Lower lobe of right lung (tissue), 2 donors: ENCODE data around the gene TUNAR. TPM values are rescaled to one million over a fixed set of nuclear protein-coding genes. Genes with fewer than 3 reads are reported as not detected.

Experiments
- ATAC-seq, 2 donors: fragments of 200-7000 bp; cut with Tn5 transposase; one replicate each; pipeline ENCODE4 v1.9.1; 2020 to 2022; ENCODE audit warnings: mild to moderate bottlenecking in 2 of 2, moderate library complexity in 2 of 2
- DNase-seq: peaks from one replicate; pipeline ENCODE4 v3.0.0-alpha.2; 2020
- H3K27ac ChIP-seq: fragments of 200-600 bp; one replicate; pipeline ENCODE4 v1.8.0; 2022
- H3K27me3 ChIP-seq: fragments of 200-600 bp; one replicate; pipeline ENCODE4 v1.8.0; 2022; ENCODE audit warnings: low read depth
- H3K36me3 ChIP-seq: fragments of 200-600 bp; one replicate; pipeline ENCODE4 v1.8.0; 2022; ENCODE audit warnings: mild to moderate bottlenecking
- H3K4me1 ChIP-seq: fragments of 200-600 bp; one replicate; pipeline ENCODE4 v1.8.0; 2022
- H3K4me3 ChIP-seq: fragments of 200-600 bp; one replicate; pipeline ENCODE4 v1.8.0; 2022; ENCODE audit warnings: mild to moderate bottlenecking
- H3K9me3 ChIP-seq: fragments of 200-600 bp; one replicate; pipeline ENCODE4 v1.8.0; 2022
- intact Hi-C: fragments of 100-400 bp; cut with DNase I; formaldehyde crosslinking; loops from one replicate; pipeline ENCODE4 v1.11.0; 2022
- total RNA-seq: library from RNA; stranded (reverse); fragmentation: NEBNext Ultra II Directional; extraction: Animal tissue kit (Norgen Biotek cat#: 25700); gene quantifications from one replicate; pipeline ENCODE4 v1.2.1, GENCODE V29; 2021
- TF ChIP-seq, protein P1 (sequence below): fragments of 200-600 bp; IDR thresholded peaks from one replicate; pipeline ENCODE4 v1.8.0; 2022; ENCODE audit warnings: antibody characterized with exemption, mild to moderate bottlenecking
- donor health status: DM: no; HTN: yes; CAD: no; lungs with severe emphysema.

Gene TUNAR
- total RNA-seq, 1 donor from 2014 or later = not detected

GRCh38 chr14:95855606-95856005, 21.0 kb upstream of the TUNAR start:
- Histone ChIP-seq H3K4me3 (no peak overlapping the region), H3K9me3 (peaks cover 4% of the 10 kb centered on the region), H3K36me3 (no peaks in the 10 kb centered on the region), H3K27me3 (peaks cover 3% of the 10 kb centered on the region), H3K4me1 (no peaks in the 10 kb centered on the region), H3K27ac (no peak overlapping the region)
- DNase-seq = no peak
- TF ChIP-seq, protein P1, sequence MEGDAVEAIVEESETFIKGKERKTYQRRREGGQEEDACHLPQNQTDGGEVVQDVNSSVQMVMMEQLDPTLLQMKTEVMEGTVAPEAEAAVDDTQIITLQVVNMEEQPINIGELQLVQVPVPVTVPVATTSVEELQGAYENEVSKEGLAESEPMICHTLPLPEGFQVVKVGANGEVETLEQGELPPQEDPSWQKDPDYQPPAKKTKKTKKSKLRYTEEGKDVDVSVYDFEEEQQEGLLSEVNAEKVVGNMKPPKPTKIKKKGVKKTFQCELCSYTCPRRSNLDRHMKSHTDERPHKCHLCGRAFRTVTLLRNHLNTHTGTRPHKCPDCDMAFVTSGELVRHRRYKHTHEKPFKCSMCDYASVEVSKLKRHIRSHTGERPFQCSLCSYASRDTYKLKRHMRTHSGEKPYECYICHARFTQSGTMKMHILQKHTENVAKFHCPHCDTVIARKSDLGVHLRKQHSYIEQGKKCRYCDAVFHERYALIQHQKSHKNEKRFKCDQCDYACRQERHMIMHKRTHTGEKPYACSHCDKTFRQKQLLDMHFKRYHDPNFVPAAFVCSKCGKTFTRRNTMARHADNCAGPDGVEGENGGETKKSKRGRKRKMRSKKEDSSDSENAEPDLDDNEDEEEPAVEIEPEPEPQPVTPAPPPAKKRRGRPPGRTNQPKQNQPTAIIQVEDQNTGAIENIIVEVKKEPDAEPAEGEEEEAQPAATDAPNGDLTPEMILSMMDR = no peak
- ATAC-seq = no peak
- intact Hi-C loops = no loop called here

- TF ChIP-seq, protein P1 = no peak
- H3K27me3 ChIP-seq = peaks cover 3% of the 10 kb centered on the region
- DNase-seq (no peak), ATAC-seq (no peak)
- no peaks in the 10 kb centered on the region for H3K9me3 ChIP-seq
- no peaks in the 10 kb centered on the region for H3K4me1 ChIP-seq
- no peak overlapping the region for H3K4me3 ChIP-seq
- intact Hi-C loops = no loop called here
- no peaks in the 10 kb centered on the region for H3K36me3 ChIP-seq
- no peak overlapping the region for H3K27ac ChIP-seq
Measured at GRCh38 chr14:95857275-95857674, 19.4 kb upstream of the TUNAR start.

DNA sequence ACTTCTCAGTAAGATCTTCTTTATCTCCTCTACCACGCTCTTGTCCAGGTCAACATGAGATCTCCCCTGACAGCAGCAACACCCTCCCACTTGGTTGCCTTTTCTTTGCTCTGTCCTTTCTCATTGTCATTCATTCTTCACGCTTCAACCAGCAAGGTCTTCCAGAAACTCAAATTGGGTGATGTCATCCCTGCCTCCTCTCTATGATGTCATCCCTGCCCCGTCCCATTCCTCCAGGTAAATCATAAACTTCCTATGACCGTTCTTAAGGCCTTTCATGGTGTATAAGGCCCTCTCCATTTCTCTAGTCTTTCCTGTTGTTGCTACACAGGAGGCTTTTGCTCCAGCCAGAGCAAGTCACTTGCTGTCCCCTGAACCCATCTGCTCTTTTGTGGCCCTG, 17.7 kb upstream of the TUNAR start:
- no peak for DNase-seq
- intact Hi-C loops = no loop called here
- H3K27ac ChIP-seq = no peak overlapping the region
- no peak for ATAC-seq
- H3K36me3 ChIP-seq = no peaks in the 10 kb centered on the region
- peaks cover 3% of the 10 kb centered on the region for H3K27me3 ChIP-seq
- no peaks in the 10 kb centered on the region for H3K4me1 ChIP-seq
- H3K9me3 ChIP-seq = no peaks in the 10 kb centered on the region
- TF ChIP-seq, protein P1 = no peak
- H3K4me3 ChIP-seq = no peak overlapping the region

DNA sequence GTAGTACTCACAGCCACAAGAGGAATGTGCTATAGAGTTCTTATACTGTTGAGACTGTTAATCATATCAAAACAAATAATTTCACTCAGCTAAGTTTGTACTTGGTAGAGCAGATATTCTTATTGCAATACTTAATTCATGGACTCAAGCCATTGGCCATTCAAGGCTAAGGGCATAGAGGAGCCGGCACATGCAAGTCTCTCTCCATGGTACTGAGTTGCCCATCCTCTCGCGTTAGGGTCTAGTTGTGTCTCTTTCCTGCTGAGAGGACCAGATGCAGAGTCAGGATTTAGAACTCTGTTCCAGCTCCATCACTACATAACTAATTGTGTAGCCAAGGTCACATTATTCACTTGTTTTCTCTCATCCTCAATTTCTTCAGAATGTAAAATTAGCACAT, 14.4 kb upstream of the TUNAR start:
- Histone ChIP-seq H3K36me3 (no peaks in the 10 kb centered on the region), H3K4me3 (no peak overlapping the region), H3K27me3 (no peaks in the 10 kb centered on the region), H3K4me1 (no peaks in the 10 kb centered on the region), H3K9me3 (no peaks in the 10 kb centered on the region), H3K27ac (no peak overlapping the region)
- TF ChIP-seq, protein P1 = no peak
- ATAC-seq = no peak
- no peak for DNase-seq
- intact Hi-C loops = no loop called here

DNA sequence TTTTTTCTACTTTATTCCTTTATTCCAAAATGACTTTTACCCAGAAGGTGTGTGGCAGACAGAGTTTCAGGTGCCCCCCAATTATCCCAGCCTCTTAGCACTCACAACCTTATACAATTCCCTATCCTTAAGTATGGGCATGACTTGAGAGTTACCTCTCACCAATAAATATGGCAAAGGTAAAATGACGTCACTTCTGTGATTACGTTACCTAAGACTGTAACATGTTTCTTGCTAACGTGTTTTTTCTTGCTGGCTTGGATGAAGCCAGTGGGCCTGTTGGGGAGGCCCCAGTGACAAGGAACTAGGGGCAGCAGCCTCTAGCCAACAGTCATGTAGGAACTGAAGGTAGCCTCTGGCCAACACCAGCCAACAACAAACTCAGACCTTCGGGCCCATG, 13.3 kb upstream of the TUNAR start:
- no peak overlapping the region for H3K4me3 ChIP-seq
- no peak overlapping the region for H3K27ac ChIP-seq
- DNase-seq (no peak), ATAC-seq (no peak)
- TF ChIP-seq, protein P1 = no peak
- H3K36me3 ChIP-seq = no peaks in the 10 kb centered on the region
- no peaks in the 10 kb centered on the region for H3K27me3 ChIP-seq
- intact Hi-C loops = no loop called here
- H3K4me1 ChIP-seq = no peaks in the 10 kb centered on the region
- no peaks in the 10 kb centered on the region for H3K9me3 ChIP-seq

DNA sequence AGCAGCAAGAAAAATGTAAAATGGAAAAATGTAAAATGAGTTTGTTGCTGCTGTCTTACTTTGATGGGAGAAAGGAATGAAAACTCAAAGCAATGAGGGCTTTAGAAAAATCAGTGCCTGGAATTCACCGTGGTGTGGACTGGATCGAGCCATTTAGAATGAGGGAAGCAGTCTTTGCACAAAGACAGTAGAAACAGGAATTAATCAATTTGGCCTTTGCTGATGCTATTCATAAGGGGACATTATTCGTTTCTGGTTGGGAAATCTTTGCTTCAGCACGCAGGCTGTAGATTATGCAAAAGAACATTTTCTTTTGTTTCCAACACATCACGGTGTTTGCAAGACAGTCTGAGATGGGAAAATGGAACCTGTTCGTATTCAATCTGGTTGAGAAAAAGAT, 6.9 kb upstream of the TUNAR start:
- intact Hi-C loops = no loop called here

More for the DNA sequence above, 6.9 kb upstream of the TUNAR start:
- DNase-seq (no peak), ATAC-seq (no peak)
- no peaks in the 10 kb centered on the region for H3K36me3 ChIP-seq
- H3K4me1 ChIP-seq = no peaks in the 10 kb centered on the region
- peaks cover 7% of the 10 kb centered on the region for H3K27me3 ChIP-seq
- no peak overlapping the region for H3K27ac ChIP-seq
- H3K4me3 ChIP-seq = no peak overlapping the region
- H3K9me3 ChIP-seq = no peaks in the 10 kb centered on the region
- TF ChIP-seq, protein P1 = no peak
